GM12878 (cell line): ENCODE data around the gene CNGA1. TPM values are rescaled to one million over a fixed set of nuclear protein-coding genes. Genes with fewer than 3 reads are reported as not detected.

Experiments
- ATAC-seq: fragments of 200-7000 bp; cut with Tn5 transposase; 3 replicates; pipeline ENCODE4 v1.9.1; 2020; ENCODE audit warnings: mild to moderate bottlenecking, moderate library complexity
- BruUV-seq: library from RNA; stranded (reverse); fragments of 400-500 nt; replicated peaks from 2 replicates; lab custom pipeline; 2021; lab: Mats Ljungman, UMichigan
- CTCF ChIA-PET: fragments of 300-600 bp; sonication (Branson Sonifier 250); formaldehyde crosslinking; extraction: SDS; loops from one replicate; lab custom pipeline; 2021; ENCODE audit warnings: inconsistent platforms; lab: Yijun Ruan, JAX
- POLR2A ChIA-PET: fragments of 350-600 bp; formaldehyde crosslinking; extraction: SDS; loops from one replicate; lab custom pipeline; 2021; ENCODE audit warnings: inconsistent platforms; lab: Charles Lee
- RAD21 ChIA-PET: fragments of 300-600 bp; sonication (Branson Sonifier 250); formaldehyde crosslinking; loops from one replicate; lab custom pipeline; 2023; ENCODE audit warnings: antibody characterized with exemption; ENCODE audit not compliant: unreplicated experiment; lab: Charles Lee
- SMC1A ChIA-PET: fragments of 300-600 bp; sonication (Branson Sonifier 250); formaldehyde crosslinking; loops from one replicate; lab custom pipeline; 2023; ENCODE audit not compliant: unreplicated experiment, uncharacterized antibody; lab: Charles Lee
- DNase-seq: peaks from one replicate; pipeline ENCODE4 v3.0.0-alpha.2; 2011; ENCODE audit warnings: low read depth, low spot score
- FAIRE-seq: peaks from 3 replicates; lab custom pipeline; 2011; peaks lifted over from hg19 to GRCh38; lab: Jason Lieb, UNC
- H2AFZ ChIP-seq: 2 replicates; pipeline ENCODE4 v1.6.0; 2011; ENCODE audit warnings: low read depth, low read length, control low read depth; ENCODE audit not compliant: control insufficient read depth
- H3K27ac ChIP-seq: 2 replicates; pipeline ENCODE4 v1.5.1; 2011; ENCODE audit warnings: control low read depth; ENCODE audit not compliant: control insufficient read depth, insufficient read depth
- H3K27me3 ChIP-seq, 2 experiments: replicated peaks in 1 of 2; 2 replicates each; pipeline versions ENCODE4 v1.6.0 to v1.6.1; 2011; ENCODE audit warnings: low read length in 1 of 2; ENCODE audit not compliant: control insufficient read depth in 2 of 2, insufficient read depth in 2 of 2
- H3K36me3 ChIP-seq, 2 experiments: 2 replicates each; pipeline ENCODE4 v1.5.1; 2011; ENCODE audit warnings: low read length in 1 of 2; ENCODE audit not compliant: control insufficient read depth in 2 of 2, insufficient read depth in 2 of 2
- H3K4me1 ChIP-seq: 2 replicates; pipeline ENCODE4 v1.6.1; 2011; ENCODE audit warnings: mild to moderate bottlenecking, low read length, moderate library complexity, mixed read lengths; ENCODE audit not compliant: control insufficient read depth, insufficient read depth
- H3K4me2 ChIP-seq: 2 replicates; pipeline ENCODE4 v1.6.0; 2011; ENCODE audit warnings: control low read depth; ENCODE audit not compliant: control insufficient read depth, insufficient read depth
- H3K4me3 ChIP-seq: fragments of 200-600 bp; sonication (generic); 2 replicates; pipeline ENCODE4 v1.5.1; 2016
- H3K79me2 ChIP-seq: 2 replicates; pipeline ENCODE4 v1.6.0; 2011; ENCODE audit warnings: low read length; ENCODE audit not compliant: control insufficient read depth, insufficient read depth
- H3K9ac ChIP-seq: 2 replicates; pipeline ENCODE4 v1.8.0; 2011; ENCODE audit warnings: low read length, control low read depth, mixed read lengths; ENCODE audit not compliant: control insufficient read depth, insufficient read depth
- H3K9me3 ChIP-seq: replicated peaks from 3 replicates; pipeline ENCODE4 v1.5.1; 2011; ENCODE audit warnings: mild to moderate bottlenecking, low read length; ENCODE audit not compliant: control insufficient read depth, insufficient read depth
- H4K20me1 ChIP-seq: 2 replicates; pipeline ENCODE4 v1.6.0; 2011; ENCODE audit not compliant: control insufficient read depth, insufficient read depth
- ASH2L ChIP-seq: fragments of 300-600, 200-600 bp; sonication (generic); IDR thresholded peaks from 2 replicates; pipeline ENCODE4 v1.6.1; 2017; ENCODE audit warnings: low read depth, mild to moderate bottlenecking, borderline replicate concordance
- BCLAF1 ChIP-seq: fragments of 450-650 bp; IDR thresholded peaks from 2 replicates; pipeline ENCODE4 v1.6.1; 2017; ENCODE audit warnings: antibody characterized with exemption, mild to moderate bottlenecking, moderate library complexity
- CBX5 ChIP-seq: sonication (generic); IDR thresholded peaks from 2 replicates; pipeline ENCODE4 v1.6.1; 2016; ENCODE audit warnings: low read depth, moderate library complexity, mild to moderate bottlenecking, inconsistent platforms
- CUX1 ChIP-seq: IDR thresholded peaks from 2 replicates; pipeline ENCODE4 v1.6.1; 2012; ENCODE audit warnings: improper control_type of control experiment, low read depth, low read length; ENCODE audit not compliant: insufficient replicate concordance
- HDAC2 ChIP-seq: fragments of 200-600 bp; sonication (generic); IDR thresholded peaks from 2 replicates; pipeline ENCODE4 v1.6.1; 2017
- HDGF ChIP-seq: fragments of 450-650 bp; IDR thresholded peaks from 2 replicates; pipeline ENCODE4 v1.6.1; 2016; ENCODE audit warnings: antibody characterized with exemption
- JUNB ChIP-seq: IDR thresholded peaks from 2 replicates; pipeline ENCODE4 v1.6.1; 2016; ENCODE audit warnings: antibody characterized with exemption, mild to moderate bottlenecking
- KLF5 ChIP-seq: fragments of 450-650 bp; IDR thresholded peaks from 2 replicates; pipeline ENCODE4 v1.6.1; 2014; ENCODE audit warnings: mild to moderate bottlenecking; ENCODE audit not compliant: partially characterized antibody
- MXI1 ChIP-seq: fragments of 150-350 bp; IDR thresholded peaks from 2 replicates; pipeline ENCODE4 v1.6.1; 2011; ENCODE audit warnings: low read depth, mild to moderate bottlenecking, inconsistent platforms, low read length, improper control_type of control experiment
- PML ChIP-seq: IDR thresholded peaks from 2 replicates; pipeline ENCODE4 v1.6.1; 2012; ENCODE audit warnings: low read length, inconsistent platforms
- SIX5 ChIP-seq: IDR thresholded peaks from 2 replicates; pipeline ENCODE4 v1.6.1; 2011; ENCODE audit warnings: mild to moderate bottlenecking, low read depth, low read length, moderate library complexity; ENCODE audit not compliant: severe bottlenecking
- SMAD1 ChIP-seq: fragments of 450-650 bp; IDR thresholded peaks from 2 replicates; pipeline ENCODE4 v1.6.1; 2018; ENCODE audit warnings: mild to moderate bottlenecking, low read depth; ENCODE audit not compliant: partially characterized antibody
- SMC3 ChIP-seq: IDR thresholded peaks from 2 replicates; pipeline ENCODE4 v1.6.1; 2011; ENCODE audit warnings: low read length, improper control_type of control experiment, borderline replicate concordance
- SPI1 ChIP-seq: IDR thresholded peaks from 2 replicates; pipeline ENCODE4 v1.6.1; 2011; ENCODE audit warnings: low read depth, mild to moderate bottlenecking, low read length, moderate library complexity, borderline replicate concordance; ENCODE audit not compliant: insufficient read depth
- SRF ChIP-seq, 2 experiments: IDR thresholded peaks; 2 replicates each; pipeline ENCODE4 v1.6.1; 2011; ENCODE audit warnings: low read depth in 2 of 2, low read length in 2 of 2, mild to moderate bottlenecking in 1 of 2, moderate library complexity in 1 of 2
- STAT3 ChIP-seq: IDR thresholded peaks from 2 replicates; pipeline ENCODE4 v1.6.1; 2011; ENCODE audit warnings: low read depth, low read length, improper control_type of control experiment
- ZZZ3 ChIP-seq: IDR thresholded peaks from 2 replicates; pipeline ENCODE4 v1.6.1; 2011; ENCODE audit warnings: low read depth; ENCODE audit not compliant: control insufficient read depth, insufficient read length
- WGBS: methylation state at CpG from one replicate; pipeline ENCODE4 v1.1.6; 2016; ENCODE audit warnings: low lambda C conversion rate; ENCODE audit not compliant: insufficient replicate concordance, insufficient coverage; ENCODE audit errors: missing lambda C conversion rate; 5-methylcytosine and 5-hydroxymethylcytosine counted together
- in situ Hi-C: fragments of 300-500 bp; cut with MboI; formaldehyde crosslinking; loops from 9 replicates; pipeline ENCODE4 v1.14.3; 2018; ENCODE audit warnings: mixed read lengths
- intact Hi-C: fragments of 100-400 bp; cut with micrococcal nuclease; formaldehyde crosslinking; loops from one replicate; pipeline ENCODE4 v1.14.2; 2022; ENCODE audit not compliant: unreplicated experiment
- polyA plus RNA-seq, 11 experiments: library from polyadenylated mRNA; depleted of rRNA in 4 of 11; unstranded in 6 of 11; stranded (reverse) in 5 of 11; fragments of >200 nt; fragmentation: Nextera tagmentation in 4 of 11; fragmentation: Illumina TruSeq in 1 of 11; extraction: Ambion mirVana in 4 of 11; extraction: Trizol in 1 of 11; gene quantifications; 1 replicate in 1 of 11; 2 replicates in 10 of 11; pipeline versions ENCODE4 v1.2.1 to v1.2.3, GENCODE V29; 2011 to 2016; ENCODE audit warnings: inconsistent platforms in 2 of 11, missing spikeins in 2 of 11, low read depth in 1 of 11
- total RNA-seq, 4 experiments: library from RNA; depleted of rRNA in 3 of 4; stranded (reverse); fragments of >200 nt in 3 of 4; fragmentation: Illumina TruSeq in 1 of 4; extraction: Trizol in 1 of 4; gene quantifications; 2 replicates each; pipeline versions ENCODE4 v1.2.1 to v1.2.3, GENCODE V29; 2013 to 2021

Gene CNGA1
- total and polyA plus RNA-seq, 10 of the 15 experiments (the other 5 are each of a cell fraction or from before 2014, with no cell fraction given): 0.38 to 14.2 (median 5.1) TPM

GRCh38 chr4:48022192-48022799 lies 5.8 kb upstream of the CNGA1 start:
- SMC1A ChIA-PET: no interaction called here
- TF ChIP-seq BCLAF1 (no peak), ZZZ3 (no peak), SMAD1 (no peak), KLF5 (no peak), HDGF (no peak), CUX1 (no peak), ASH2L (no peak), JUNB (no peak), SRF (IDR thresholded peaks at IDR 0.05; ENCODE audit: low read depth in 2 of 2, low read length in 2 of 2) (no peak), STAT3 (no peak), CBX5 (no peak), PML (no peak), SMC3 (no peak), SPI1 (no peak), HDAC2 (no peak), MXI1 (no peak), SIX5 (no peak)

More at GRCh38 chr4:48022192-48022799, 5.8 kb upstream of the CNGA1 start:
- no peaks in the 10 kb centered on the region for H4K20me1 ChIP-seq
- H3K9ac ChIP-seq: no peak overlapping the region
- intact Hi-C loops: no loop called here
- H3K36me3 ChIP-seq: no peaks in the 10 kb centered on the region
- RAD21 ChIA-PET: no interaction called here
- H3K27me3 ChIP-seq: no peaks in the 10 kb centered on the region; a peak in 1 of 4 replicates
- 61% methylated on average over 3 of the region's 3 CpGs for WGBS
- POLR2A ChIA-PET: no interaction called here
- no peak overlapping the region for H3K4me2 ChIP-seq
- in situ Hi-C loops: no loop called here
- H2AFZ ChIP-seq: no peak overlapping the region
- CTCF ChIA-PET: no interaction called here
- H3K9me3 ChIP-seq: no peaks in the 10 kb centered on the region
- H3K27ac ChIP-seq: no peak overlapping the region
- no TSS peak for BruUV-seq
- H3K4me1 ChIP-seq: peaks cover 3% of the 10 kb centered on the region; the same call in 1 of the 2 replicates
- no peak overlapping the region for H3K4me3 ChIP-seq
- FAIRE-seq (no peak), ATAC-seq (no peak), DNase-seq (no peak)
- no peaks in the 10 kb centered on the region for H3K79me2 ChIP-seq
